Neutrophil (primary cell): Measurements from ENCODE around the gene PTPRE.

Experiments used
- H3K27ac ChIP-seq: fragments of 200-600 bp; sonication (generic); 2 replicates; pipeline ENCODE4 v1.5.1; 2016; ENCODE audit warnings: mild to moderate bottlenecking, moderate library complexity
- H3K27me3 ChIP-seq: fragments of 200-600 bp; sonication (generic); 2 replicates; pipeline ENCODE4 v1.6.0; 2016; ENCODE audit warnings: mild to moderate bottlenecking
- H3K36me3 ChIP-seq: fragments of 200-600 bp; sonication (generic); 2 replicates; pipeline ENCODE4 v1.5.1; 2017
- H3K4me1 ChIP-seq, 2 experiments: fragments of 200-600 bp in 1 of 2; sonication (generic) in 1 of 2; 1 replicate in 1 of 2; 2 replicates in 1 of 2; pipeline versions ENCODE4 v1.5.1 to v1.6.1; 2013 to 2016; ENCODE audit warnings: low read depth in 1 of 2, low read length in 1 of 2, mild to moderate bottlenecking in 1 of 2, moderate library complexity in 1 of 2; ENCODE audit not compliant: control insufficient read depth in 1 of 2, insufficient read depth in 1 of 2
- H3K4me3 ChIP-seq, 2 experiments: fragments of 200-600 bp in 1 of 2; sonication (generic) in 1 of 2; 1 replicate in 1 of 2; 2 replicates in 1 of 2; pipeline ENCODE4 v1.5.1; 2013 to 2016; ENCODE audit warnings: low read depth in 1 of 2, low read length in 1 of 2, mild to moderate bottlenecking in 1 of 2, moderate library complexity in 1 of 2
- H3K9me3 ChIP-seq: fragments of 200-600 bp; sonication (generic); 2 replicates; pipeline ENCODE4 v1.5.1; 2016
- CTCF ChIP-seq: fragments of 200-600 bp; sonication (generic); IDR thresholded peaks from 2 replicates; pipeline ENCODE4 v1.5.1; 2016; ENCODE audit warnings: antibody characterized with exemption

The PTPRE gene

DNA sequence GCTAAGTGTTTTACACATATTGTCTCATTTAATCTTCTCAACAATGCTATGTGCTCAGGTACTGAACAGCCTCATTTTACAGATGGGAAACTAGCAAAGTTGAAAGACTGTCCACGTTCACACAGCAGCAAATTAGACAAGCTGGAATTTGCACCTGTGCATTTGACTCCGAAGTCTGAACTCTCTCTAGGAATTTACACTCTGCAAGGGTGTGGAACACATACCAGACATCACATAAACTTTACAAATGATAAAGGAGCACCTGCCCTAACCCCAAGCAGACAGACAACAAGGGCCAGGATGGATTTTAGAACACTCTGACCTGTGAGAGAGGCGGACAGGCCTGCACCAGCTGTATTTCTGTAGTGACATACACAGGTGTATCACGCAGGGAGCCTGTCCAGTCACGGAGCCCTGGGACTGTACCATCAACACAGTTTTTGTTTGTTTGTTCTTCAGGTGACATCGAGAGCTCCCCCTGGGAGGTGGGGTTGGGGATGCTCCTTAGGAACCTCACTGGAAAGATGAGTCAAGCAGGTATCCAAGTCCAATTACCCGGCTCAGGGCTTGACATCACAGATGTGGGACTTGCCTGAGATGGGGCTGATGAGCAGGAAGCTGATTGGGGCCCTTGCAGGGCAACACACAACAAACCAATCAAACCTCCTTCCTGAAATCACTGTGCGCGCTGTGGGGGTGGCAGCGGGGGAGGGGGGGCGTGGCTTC lies 188.3 kb downstream of the PTPRE start:
- Histone ChIP-seq H3K4me3 (no peak overlapping the region), H3K36me3 (peaks cover 49% of the 10 kb centered on the region), H3K9me3 (no peaks in the 10 kb centered on the region), H3K4me1 (no peaks in the 10 kb centered on the region), H3K27me3 (no peaks in the 10 kb centered on the region), H3K27ac (no peak overlapping the region)
- TF ChIP-seq CTCF, result no peak

DNA sequence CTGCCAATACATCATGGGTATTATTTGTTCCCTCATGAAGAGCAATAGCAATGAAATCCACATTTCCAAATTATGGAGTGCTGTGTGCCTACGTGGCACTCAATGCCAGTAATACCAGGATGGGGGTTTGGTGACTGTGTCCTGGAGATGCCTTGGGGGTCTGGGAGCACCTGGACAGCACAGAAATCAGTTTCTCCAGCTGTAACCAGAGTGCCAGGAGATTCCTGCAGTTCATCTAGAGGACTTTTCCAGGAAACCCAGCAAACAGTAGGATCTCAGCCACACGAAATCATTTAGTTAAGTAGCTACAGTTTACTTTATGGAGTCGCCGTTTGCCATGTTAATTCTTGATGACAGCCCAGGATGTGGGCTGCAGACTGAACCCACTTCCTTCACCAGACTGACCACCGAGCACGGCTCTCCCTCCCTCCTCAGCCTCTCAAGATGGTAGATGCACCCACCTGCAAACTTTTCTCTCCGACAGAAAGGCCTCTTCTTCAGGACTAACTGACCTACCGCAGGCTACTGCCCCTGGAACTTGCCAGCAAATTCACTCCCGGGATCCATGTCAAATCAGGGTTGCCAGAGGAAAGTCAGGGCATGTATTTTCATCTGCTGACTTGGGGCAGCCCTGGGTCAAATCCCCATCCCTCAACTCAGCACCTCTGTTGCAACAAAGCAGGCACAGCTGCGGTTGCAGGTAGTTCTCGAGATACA lies 189.0 kb downstream of the PTPRE start:
- H3K4me3 ChIP-seq, result no peak overlapping the region
- no peak for TF ChIP-seq CTCF

GRCh38 chr10:128096486-128097199 lies 189.7 kb downstream of the PTPRE start:
- H3K4me3 ChIP-seq, result no peak overlapping the region
- no peaks in the 10 kb centered on the region for H3K9me3 ChIP-seq
- no peak overlapping the region for H3K27ac ChIP-seq
- TF ChIP-seq CTCF, result no peak
- peaks cover 54% of the 10 kb centered on the region for H3K36me3 ChIP-seq
- H3K27me3 ChIP-seq, result no peaks in the 10 kb centered on the region
- no peaks in the 10 kb centered on the region for H3K4me1 ChIP-seq

More for the DNA sequence above, 189.0 kb downstream of the PTPRE start:
- H3K27ac ChIP-seq, result no peak overlapping the region
- no peaks in the 10 kb centered on the region for H3K4me1 ChIP-seq
- H3K27me3 ChIP-seq, result no peaks in the 10 kb centered on the region
- no peaks in the 10 kb centered on the region for H3K9me3 ChIP-seq
- H3K36me3 ChIP-seq, result peaks cover 54% of the 10 kb centered on the region

- H3K9me3 ChIP-seq, result no peaks in the 10 kb centered on the region
- no peaks in the 10 kb centered on the region for H3K27me3 ChIP-seq
- TF ChIP-seq CTCF, result no peak
- H3K27ac ChIP-seq, result no peak overlapping the region
- H3K4me1 ChIP-seq, result peaks cover 0 to 10% of the 10 kb centered on the region in 2 experiments
- no peak overlapping the region for H3K4me3 ChIP-seq
- peaks cover 54% of the 10 kb centered on the region for H3K36me3 ChIP-seq
Observed at GRCh38 chr10:128097783-128098182, 190.9 kb downstream of the PTPRE start.

DNA sequence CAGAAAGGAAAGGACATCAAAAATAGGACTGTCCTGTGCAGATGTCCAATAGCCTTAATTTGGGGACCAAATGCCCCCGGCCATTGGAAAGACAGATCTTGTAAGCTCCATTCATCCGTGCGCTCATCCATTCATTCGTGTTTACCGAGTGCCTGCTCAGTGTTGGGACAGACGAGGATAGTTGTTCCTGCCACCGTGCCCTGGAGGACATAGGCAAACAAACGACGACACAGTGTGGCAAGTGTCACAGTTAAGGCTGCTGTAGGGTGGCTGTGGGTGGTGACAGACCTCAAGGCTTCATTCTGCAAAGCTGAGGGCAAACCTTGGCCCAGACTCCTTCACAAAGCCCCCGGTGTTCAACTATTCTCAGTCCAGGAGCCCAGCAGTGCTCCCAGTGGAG lies 191.7 kb downstream of the PTPRE start:
- no peak overlapping the region for H3K4me3 ChIP-seq
- H3K27me3 ChIP-seq, result no peaks in the 10 kb centered on the region
- H3K9me3 ChIP-seq, result no peaks in the 10 kb centered on the region
- H3K4me1 ChIP-seq, result peaks cover 0 to 13% of the 10 kb centered on the region in 2 experiments
- peaks cover 59% of the 10 kb centered on the region for H3K36me3 ChIP-seq
- TF ChIP-seq CTCF, result no peak
- H3K27ac ChIP-seq, result no peak overlapping the region
